Adrenal gland (tissue), 5 donors: ENCODE measurements around the gene PXT1.

Experiments
- POLR2A ChIP-seq, 2 donors: fragments of 450-650 bp; IDR thresholded peaks; one replicate each; pipeline ENCODE4 v1.6.1; 2017; ENCODE audit warnings: antibody characterized with exemption in 2 of 2, mild to moderate bottlenecking in 2 of 2, moderate library complexity in 1 of 2
- TF ChIP-seq, protein P1 (sequence below), 6 experiments: fragments of 450-650 bp in 4 of 6; fragments of 200-600 bp in 2 of 6; sonication (generic) in 1 of 6; IDR thresholded peaks; 1 replicate in 5 of 6; 2 replicates in 1 of 6; pipeline versions ENCODE4 v1.5.1 to v1.8.0; 2016 to 2021; ENCODE audit warnings: antibody characterized with exemption in 6 of 6, mild to moderate bottlenecking in 2 of 6, moderate library complexity in 1 of 6
- donor health status: DM: no; HTN: no; CAD: no.

DNA sequence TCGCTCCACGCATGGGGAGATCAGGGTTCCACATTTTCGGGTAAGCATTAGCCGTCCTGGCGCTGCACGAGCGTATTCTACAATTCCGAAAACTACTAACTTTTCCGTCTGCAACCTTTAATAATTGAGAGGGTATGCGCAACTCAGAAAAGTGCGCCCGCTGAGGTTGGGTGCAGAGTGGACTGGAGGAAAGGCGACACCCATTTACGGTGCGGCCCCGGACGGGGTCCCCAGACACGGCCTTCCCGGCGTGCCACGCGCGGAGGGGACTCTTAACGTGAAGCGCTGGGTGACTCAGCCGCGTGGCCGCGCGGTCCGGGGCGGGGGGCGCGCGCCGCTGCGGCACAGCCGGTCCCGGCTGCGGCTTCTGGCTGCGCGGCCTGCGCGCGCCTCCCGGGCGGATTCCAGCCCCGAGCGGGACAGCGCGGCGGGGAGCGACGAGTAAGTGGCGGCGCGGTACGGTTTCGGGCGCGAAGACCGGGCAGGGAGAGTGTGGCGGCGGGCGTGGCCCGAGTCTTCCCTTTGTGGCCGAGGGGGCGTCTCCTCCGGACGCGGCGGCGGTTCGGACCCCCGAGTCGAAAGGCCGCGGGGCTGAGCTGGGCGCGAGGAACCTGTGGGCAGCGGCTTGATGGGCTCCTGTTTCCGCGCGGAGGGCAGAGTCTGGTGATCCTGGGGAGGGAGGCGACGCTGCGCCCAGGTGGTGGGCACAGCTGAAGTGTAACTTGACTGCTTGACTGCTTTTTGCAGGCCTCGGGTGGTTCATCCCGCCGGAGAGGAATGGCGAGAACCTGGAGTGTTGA lies at the start of gene PXT1, which contains the start of gene KCTD20:
- TF ChIP-seq, protein P1, sequence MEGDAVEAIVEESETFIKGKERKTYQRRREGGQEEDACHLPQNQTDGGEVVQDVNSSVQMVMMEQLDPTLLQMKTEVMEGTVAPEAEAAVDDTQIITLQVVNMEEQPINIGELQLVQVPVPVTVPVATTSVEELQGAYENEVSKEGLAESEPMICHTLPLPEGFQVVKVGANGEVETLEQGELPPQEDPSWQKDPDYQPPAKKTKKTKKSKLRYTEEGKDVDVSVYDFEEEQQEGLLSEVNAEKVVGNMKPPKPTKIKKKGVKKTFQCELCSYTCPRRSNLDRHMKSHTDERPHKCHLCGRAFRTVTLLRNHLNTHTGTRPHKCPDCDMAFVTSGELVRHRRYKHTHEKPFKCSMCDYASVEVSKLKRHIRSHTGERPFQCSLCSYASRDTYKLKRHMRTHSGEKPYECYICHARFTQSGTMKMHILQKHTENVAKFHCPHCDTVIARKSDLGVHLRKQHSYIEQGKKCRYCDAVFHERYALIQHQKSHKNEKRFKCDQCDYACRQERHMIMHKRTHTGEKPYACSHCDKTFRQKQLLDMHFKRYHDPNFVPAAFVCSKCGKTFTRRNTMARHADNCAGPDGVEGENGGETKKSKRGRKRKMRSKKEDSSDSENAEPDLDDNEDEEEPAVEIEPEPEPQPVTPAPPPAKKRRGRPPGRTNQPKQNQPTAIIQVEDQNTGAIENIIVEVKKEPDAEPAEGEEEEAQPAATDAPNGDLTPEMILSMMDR (IDR thresholded peaks at IDR 0.05): peak in 1 of 6 experiments; percentile 7
- TF ChIP-seq POLR2A (IDR thresholded peaks at IDR 0.05): peak; percentile 84 to 93
